WTC11 (cell line): Measurements from ENCODE around the gene MXRA8.

Source experiments
- ZBTB21 ChIP-seq: sonication (generic); formaldehyde crosslinking; IDR thresholded peaks from 2 replicates; pipeline ENCODE4 v1.8.1; 2023; ENCODE audit warnings: mild to moderate bottlenecking, missing genetic modification reagents, borderline replicate concordance
- TF ChIP-seq, protein P1 (sequence below): sonication (generic); formaldehyde crosslinking; IDR thresholded peaks from 2 replicates; pipeline ENCODE4 v1.8.1; 2023; ENCODE audit warnings: mild to moderate bottlenecking, moderate library complexity, missing genetic modification reagents
- TF ChIP-seq, protein P2 (sequence below): fragments of 200-600 bp; IDR thresholded peaks from 2 replicates; pipeline ENCODE4 v1.8.0; 2022; ENCODE audit warnings: antibody characterized with exemption

DNA sequence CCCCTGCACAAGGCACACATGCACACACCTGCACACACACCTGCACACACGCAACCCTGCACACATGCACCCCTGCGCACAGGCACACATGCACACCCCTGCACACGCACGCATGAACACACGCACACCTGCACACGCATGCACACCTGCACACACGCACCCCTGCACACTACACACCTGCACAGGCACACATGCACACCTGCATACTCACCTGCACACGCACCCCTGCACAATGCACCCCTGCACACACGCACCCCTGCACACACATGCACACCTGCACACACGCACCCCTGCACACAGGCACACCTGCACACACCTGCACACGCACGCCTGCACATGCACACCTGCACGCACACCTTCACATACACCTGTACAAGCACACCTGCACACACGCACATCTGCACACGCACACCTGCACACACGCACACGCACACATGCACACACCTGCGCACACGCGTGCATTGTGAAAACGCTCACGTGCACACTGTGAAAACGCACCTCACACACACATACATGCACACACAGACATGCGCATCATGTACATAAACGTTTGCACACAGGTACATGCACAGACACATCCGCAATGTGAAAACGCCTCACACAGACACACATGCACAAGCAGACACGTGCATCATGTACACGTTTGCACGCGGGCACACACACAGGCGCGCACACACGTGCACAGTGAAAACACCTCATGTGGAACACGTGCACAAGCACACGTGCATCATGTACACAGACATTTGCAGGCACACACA is 17.4 kb downstream of the MXRA8 start:
- TF ChIP-seq, protein P1, sequence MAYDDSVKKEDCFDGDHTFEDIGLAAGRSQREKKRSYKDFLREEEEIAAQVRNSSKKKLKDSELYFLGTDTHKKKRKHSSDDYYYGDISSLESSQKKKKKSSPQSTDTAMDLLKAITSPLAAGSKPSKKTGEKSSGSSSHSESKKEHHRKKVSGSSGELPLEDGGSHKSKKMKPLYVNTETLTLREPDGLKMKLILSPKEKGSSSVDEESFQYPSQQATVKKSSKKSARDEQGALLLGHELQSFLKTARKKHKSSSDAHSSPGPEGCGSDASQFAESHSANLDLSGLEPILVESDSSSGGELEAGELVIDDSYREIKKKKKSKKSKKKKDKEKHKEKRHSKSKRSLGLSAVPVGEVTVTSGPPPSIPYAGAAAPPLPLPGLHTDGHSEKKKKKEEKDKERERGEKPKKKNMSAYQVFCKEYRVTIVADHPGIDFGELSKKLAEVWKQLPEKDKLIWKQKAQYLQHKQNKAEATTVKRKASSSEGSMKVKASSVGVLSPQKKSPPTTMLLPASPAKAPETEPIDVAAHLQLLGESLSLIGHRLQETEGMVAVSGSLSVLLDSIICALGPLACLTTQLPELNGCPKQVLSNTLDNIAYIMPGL (CRISPR knock-in tag), result no peak
- TF ChIP-seq, protein P2, sequence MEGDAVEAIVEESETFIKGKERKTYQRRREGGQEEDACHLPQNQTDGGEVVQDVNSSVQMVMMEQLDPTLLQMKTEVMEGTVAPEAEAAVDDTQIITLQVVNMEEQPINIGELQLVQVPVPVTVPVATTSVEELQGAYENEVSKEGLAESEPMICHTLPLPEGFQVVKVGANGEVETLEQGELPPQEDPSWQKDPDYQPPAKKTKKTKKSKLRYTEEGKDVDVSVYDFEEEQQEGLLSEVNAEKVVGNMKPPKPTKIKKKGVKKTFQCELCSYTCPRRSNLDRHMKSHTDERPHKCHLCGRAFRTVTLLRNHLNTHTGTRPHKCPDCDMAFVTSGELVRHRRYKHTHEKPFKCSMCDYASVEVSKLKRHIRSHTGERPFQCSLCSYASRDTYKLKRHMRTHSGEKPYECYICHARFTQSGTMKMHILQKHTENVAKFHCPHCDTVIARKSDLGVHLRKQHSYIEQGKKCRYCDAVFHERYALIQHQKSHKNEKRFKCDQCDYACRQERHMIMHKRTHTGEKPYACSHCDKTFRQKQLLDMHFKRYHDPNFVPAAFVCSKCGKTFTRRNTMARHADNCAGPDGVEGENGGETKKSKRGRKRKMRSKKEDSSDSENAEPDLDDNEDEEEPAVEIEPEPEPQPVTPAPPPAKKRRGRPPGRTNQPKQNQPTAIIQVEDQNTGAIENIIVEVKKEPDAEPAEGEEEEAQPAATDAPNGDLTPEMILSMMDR, result no peak
- TF ChIP-seq ZBTB21 (CRISPR knock-in tag), result no peak
